GM21737 (cell line): Measurements from ENCODE around the gene FAM20B.

Source experiments
- ATAC-seq: cut with Tn5 transposase; IDR thresholded peaks from one replicate; pipeline ENCODE4 v1.9.1; 2021; ENCODE audit warnings: mild to moderate bottlenecking, moderate library complexity; ENCODE audit not compliant: unreplicated experiment

Gene FAM20B

GRCh38 chr1:179047636-179047997 lies 21.9 kb downstream of the FAM20B start:
- ATAC-seq, result no peak

GRCh38 chr1:179048339-179049124 lies 22.8 kb downstream of the FAM20B start:
- ATAC-seq, result no peak

- no peak for ATAC-seq
Measured at GRCh38 chr1:179052776-179053175, 27.1 kb downstream of the FAM20B start.

- no peak for ATAC-seq
Measured at GRCh38 chr1:179053486-179053885, 27.8 kb downstream of the FAM20B start.

- ATAC-seq, result no peak
Measured at GRCh38 chr1:179055937-179056336, 30.2 kb downstream of the FAM20B start.

GRCh38 chr1:179058487-179059483 lies 33.1 kb downstream of the FAM20B start:
- no peak for ATAC-seq

GRCh38 chr1:179061360-179062282 lies 35.9 kb downstream of the FAM20B start:
- no peak for ATAC-seq

GRCh38 chr1:179066471-179066870 lies 40.8 kb downstream of the FAM20B start:
- ATAC-seq, result no peak

GRCh38 chr1:179077396-179077795 lies 51.7 kb downstream of the FAM20B start:
- ATAC-seq, result no peak

- no peak for ATAC-seq
Measured at GRCh38 chr1:179079113-179079761, 53.5 kb downstream of the FAM20B start.

- ATAC-seq, result peak; percentile 36
Measured at GRCh38 chr1:179080866-179081686, 55.4 kb downstream of the FAM20B start.

GRCh38 chr1:179081687-179082332 lies 56.1 kb downstream of the FAM20B start, which contains the start of gene TOR3A:
TSS of gene TOR3A (plus strand) at chr1:179082070. CDS start at chr1:179082129, 59 bp downstream.
- ATAC-seq, result peak; percentile 87

GRCh38 chr1:179082333-179082998 lies 56.8 kb downstream of the FAM20B start:
- ATAC-seq, result peak; percentile 22

GRCh38 chr1:179082999-179083335 lies 57.3 kb downstream of the FAM20B start:
- no peak for ATAC-seq

- no peak for ATAC-seq
Measured at GRCh38 chr1:179083533-179083932, 57.8 kb downstream of the FAM20B start.

GRCh38 chr1:179087665-179088064 lies 62.0 kb downstream of the FAM20B start:
- no peak for ATAC-seq

GRCh38 chr1:179089827-179090482 lies 64.3 kb downstream of the FAM20B start:
- ATAC-seq, result no peak

- no peak for ATAC-seq
Measured at GRCh38 chr1:179090522-179090921, 64.8 kb downstream of the FAM20B start.
